Transverse colon (tissue), 4 donors: ENCODE measurements around the gene TOX4.

Experiments used
- POLR2AphosphoS5 ChIP-seq, 3 donors: sonication (generic); formaldehyde crosslinking; IDR thresholded peaks; one replicate each; pipeline ENCODE4 v1.6.1; 2016; ENCODE audit warnings: antibody characterized with exemption in 3 of 3
- TF ChIP-seq, protein P1 (sequence below), 5 experiments: fragments of 200-600 bp in 3 of 5; fragments of 450-650 bp in 2 of 5; sonication (generic) in 3 of 5; IDR thresholded peaks; 1 replicate in 2 of 5; 2 replicates in 3 of 5; pipeline ENCODE4 v1.5.1; 2016 to 2017; ENCODE audit warnings: antibody characterized with exemption in 5 of 5, inconsistent platforms in 3 of 5, mild to moderate bottlenecking in 2 of 5, moderate library complexity in 1 of 5

DNA sequence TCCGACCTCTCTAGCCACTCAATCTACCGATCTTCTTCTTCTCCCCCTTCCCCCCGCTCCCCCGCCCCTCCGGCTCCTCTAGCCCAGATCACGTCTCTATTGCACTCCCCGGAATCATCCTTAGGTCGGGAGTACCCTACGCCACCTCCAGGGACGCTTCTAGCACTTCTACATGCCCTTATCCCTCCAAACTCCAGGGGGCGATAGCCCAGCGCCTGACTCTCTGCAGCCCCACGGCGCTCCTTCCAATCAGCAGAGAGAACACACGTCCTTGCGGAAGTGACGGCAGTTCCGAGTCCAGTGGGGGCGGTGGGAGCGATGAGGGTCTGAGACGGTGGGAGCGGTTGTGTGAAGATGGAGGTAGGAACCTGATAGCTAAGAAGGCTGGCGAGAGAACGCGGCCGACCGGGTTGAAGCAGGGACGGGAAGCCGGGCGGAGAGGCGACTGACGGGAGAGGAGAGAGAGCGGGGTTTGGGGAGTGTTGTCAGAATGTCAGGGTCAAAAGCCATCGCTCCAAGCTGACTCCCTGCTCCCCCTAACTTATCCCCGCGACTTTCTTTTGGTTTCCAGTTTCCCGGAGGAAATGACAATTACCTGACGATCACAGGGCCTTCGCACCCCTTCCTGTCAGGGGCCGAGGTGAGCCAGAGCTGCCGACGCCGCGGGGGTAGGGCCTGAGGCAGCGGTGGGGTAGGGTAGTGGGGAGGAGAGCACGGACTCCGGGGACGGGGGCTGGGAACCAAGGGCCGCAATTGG lies at the start of gene TOX4, which contains the start of gene RAB2B:
- TF ChIP-seq, protein P1, sequence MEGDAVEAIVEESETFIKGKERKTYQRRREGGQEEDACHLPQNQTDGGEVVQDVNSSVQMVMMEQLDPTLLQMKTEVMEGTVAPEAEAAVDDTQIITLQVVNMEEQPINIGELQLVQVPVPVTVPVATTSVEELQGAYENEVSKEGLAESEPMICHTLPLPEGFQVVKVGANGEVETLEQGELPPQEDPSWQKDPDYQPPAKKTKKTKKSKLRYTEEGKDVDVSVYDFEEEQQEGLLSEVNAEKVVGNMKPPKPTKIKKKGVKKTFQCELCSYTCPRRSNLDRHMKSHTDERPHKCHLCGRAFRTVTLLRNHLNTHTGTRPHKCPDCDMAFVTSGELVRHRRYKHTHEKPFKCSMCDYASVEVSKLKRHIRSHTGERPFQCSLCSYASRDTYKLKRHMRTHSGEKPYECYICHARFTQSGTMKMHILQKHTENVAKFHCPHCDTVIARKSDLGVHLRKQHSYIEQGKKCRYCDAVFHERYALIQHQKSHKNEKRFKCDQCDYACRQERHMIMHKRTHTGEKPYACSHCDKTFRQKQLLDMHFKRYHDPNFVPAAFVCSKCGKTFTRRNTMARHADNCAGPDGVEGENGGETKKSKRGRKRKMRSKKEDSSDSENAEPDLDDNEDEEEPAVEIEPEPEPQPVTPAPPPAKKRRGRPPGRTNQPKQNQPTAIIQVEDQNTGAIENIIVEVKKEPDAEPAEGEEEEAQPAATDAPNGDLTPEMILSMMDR (IDR thresholded peaks at IDR 0.05) = peak; percentile 95 to 100 (median 97)
- TF ChIP-seq POLR2AphosphoS5 (IDR thresholded peaks at IDR 0.05) = peak; percentile 81 to 94 (median 90)
